Activated naive CD8-positive, alpha-beta T cell treated with anti-CD3 and anti-CD28 coated beads, Interleukin-2, amount 50 U/mL, for 16 hours (primary cell): ENCODE results near the gene HOXA2.
A peak's percentile ranks its signal among the peaks of the same experiment; 100 is the strongest.

ENCODE experiments used
- DNase-seq: peaks from one replicate; pipeline ENCODE4 v3.0.0-alpha.2; 2020; ENCODE audit warnings: low read depth, low spot score

Gene HOXA2

DNA sequence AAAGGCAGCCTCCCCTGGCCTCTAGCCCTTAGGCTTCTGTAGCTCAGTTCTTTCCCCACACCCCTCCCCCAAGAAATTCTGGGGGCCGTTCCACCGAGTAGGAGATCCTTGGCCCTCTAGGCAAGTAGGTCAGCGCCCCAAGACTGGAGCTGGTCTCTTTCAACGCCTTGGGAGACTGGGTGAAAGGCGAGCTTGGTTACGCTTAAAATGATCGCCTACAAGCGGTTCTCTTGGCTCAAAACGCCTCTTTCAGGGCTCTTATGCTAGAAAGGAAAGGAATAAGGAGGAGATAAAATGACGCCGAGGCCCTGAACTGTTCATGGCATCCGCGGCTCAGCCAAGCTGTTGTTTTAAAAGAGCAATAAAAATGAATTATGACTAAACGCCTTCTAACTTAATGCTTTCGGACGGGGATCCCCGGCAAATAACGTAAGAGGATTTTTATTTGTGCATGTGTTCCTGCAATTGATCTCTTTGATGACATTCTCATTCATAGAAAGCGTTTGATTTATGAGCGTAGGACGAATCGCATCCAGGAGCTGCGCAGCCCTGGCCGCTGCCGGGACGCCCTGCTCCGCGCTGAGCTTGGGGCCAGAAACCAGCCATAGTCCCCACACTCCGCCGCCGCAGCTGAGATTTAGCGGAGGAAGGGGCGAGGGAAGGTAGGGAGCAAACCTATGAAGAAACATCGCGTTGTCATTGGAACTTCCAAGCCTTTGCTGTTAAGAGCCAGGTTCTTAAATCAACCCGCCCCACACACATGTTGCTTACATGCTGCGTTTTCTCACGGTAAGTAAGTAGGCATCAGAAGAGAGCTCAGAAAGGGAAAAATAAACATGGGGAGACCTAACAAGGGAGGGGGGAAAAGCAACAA lies 3.7 kb downstream of the HOXA2 start:
- DNase-seq, result no peak

DNA sequence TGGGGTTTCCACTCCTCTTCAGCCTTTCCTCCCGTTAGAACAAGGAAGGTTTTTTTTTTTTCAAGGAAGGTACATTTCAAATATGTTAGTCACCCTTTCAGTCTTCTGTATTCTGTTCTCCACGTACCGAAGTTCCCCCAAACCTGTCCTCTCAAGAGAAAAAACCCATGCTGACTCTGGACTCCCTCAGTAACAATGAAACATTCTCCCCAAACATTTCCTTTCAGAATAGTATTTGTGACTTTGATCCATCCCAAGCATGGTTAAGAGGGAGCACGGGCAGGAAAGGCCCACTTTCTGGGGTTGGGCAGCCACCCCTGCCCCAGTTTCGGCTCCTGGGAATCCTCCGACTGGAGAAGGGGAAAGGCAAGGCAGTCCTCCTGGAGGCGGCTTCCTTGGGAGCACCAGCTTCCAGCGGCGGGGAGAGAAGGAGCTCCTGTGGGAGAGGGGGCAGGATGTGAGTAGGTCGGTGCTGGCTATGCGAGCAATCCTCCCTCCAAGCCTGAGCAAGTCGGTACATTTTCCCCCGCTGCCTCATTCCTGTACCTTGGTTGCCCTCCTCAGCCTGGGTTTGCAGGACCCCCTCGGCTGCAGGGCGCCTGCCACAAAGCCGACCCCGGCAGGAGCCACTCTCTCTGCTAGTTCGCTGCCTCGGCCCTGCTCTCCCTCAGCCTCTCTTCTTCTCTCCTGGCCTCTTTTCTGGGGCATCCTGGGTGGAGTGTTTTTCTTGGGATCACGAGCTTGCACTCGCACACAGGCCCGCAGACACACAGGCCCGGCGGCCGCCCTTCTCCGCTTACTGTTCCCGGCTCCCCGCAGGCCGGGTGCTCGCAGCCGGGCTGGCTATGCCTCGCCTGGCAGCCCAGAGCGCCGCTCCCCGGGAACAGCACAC lies 4.6 kb downstream of the HOXA2 start:
- DNase-seq, result no peak

DNA sequence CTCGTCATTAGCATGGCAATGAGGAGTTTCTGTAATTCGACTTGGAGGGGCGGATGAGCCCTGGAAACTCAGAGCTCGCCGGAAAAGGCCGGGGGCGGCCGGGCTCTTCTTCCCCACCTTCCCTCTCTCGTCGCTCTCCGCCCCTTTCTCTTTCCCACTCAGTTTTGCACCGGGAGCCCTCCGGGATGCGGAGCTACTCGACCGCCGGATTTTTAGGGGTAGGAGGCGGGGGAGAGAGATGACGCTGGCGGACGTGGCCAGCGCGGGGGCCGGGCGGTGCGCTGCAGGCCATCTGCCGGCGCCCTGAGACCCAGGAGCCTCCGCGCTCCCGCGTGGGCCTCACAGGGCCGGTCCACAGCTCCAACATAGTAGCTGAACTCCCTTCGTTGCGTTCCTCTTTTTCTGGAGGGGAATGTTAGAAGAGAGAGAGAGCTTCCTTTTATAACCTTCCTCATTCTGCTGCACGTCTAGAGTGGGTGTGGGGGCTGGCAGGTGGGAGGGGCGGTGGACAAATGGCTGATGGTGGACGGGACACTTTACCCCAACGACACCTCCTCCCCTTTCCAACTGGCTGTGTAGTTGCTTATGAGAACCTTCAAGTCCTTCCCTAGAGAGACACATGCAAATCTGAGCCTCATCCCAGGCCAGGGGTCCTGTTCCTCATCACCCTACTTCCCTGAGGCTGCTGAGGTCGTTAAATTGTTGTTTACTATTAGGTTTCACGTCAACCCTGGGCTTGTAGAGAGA lies 5.5 kb downstream of the HOXA2 start:
- no peak for DNase-seq

DNA sequence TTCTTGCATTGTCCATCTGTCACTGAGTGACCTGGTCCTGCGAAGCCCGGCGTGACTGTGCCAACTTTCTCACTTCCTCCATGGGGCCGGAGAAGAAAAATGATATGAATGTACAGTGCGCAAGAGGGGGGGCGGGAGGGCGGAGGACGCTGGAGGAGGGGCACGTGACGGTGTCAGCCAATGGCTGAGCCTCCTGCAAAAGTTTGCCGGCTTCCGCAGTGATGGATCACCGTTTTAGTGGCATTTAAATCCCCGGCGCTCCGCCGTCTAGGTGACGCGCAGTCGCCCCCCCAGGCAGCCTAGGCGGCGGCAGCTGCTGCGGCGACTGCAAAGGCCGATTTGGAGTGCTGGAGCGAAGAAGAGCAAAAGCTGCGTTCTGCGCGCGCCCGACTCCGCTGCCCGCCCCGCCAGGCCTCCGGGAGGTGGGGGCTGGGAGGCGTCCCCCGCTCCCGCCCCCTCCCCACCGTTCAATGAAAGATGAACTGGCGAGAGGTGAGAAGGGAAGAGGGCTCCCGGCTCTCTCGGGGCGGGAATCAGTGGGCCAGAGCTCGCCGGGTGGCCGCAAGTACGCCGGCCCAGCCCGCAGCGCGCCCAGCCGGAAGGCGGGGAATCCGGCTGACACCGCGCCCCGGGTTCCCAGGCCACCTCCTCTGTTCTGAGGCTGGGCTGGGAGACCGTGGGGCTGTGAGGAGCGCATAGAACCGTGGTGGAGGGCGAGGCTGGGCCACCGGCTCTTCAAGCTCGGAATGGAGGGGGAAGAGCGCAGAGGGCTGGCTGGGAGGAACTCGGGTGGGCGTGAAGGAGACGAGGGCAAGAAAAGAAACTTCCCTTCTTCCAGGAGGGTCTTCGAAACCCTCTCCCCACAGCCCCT lies 6.4 kb downstream of the HOXA2 start, which contains the start of gene HOXA1:
Gene HOXA1, minus strand, starts transcription at position 104 of the 871 bp plus-strand sequence. Its CDS starts 88 bp downstream, at position 16.
- DNase-seq, result peak; percentile 32

DNA sequence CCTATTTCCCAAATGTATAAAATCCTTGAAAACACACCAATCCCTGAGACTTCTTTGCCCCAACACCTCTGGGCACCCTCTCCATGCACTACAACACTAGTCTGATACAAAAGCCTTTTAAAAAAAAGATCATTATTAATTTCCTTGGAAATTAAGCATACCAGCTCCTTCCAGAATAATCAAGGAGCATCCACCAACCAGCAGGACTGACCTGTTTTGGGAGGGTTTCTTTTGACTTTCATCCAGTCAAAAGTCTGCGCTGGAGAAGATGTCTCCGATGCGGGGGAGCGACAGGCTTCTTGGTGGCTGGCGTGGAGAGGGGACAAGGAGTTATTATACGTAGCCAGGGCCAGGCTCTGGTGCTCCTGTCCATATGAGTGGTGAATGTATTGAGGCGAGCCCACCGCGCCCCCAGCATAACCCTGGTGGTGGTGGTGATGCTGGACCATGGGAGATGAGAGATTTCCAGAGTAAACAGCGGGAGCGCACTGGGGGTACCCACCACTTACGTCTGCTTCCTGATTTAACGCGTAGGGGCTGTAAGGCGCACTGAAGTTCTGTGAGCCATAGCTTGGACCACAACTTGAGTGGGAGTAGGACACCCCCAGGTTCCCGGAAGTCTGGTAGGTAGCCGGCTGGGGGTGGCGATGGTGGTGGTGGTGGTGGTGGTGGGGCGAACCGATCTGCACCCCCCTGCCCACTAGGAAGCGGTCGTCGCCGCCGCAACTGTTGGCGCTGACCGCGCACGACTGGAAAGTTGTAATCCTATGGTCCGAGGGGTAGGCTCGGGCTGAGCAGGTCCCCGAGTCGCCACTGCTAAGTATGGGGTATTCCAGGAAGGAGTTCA lies 7.2 kb downstream of the HOXA2 start:
- DNase-seq, result no peak

DNA sequence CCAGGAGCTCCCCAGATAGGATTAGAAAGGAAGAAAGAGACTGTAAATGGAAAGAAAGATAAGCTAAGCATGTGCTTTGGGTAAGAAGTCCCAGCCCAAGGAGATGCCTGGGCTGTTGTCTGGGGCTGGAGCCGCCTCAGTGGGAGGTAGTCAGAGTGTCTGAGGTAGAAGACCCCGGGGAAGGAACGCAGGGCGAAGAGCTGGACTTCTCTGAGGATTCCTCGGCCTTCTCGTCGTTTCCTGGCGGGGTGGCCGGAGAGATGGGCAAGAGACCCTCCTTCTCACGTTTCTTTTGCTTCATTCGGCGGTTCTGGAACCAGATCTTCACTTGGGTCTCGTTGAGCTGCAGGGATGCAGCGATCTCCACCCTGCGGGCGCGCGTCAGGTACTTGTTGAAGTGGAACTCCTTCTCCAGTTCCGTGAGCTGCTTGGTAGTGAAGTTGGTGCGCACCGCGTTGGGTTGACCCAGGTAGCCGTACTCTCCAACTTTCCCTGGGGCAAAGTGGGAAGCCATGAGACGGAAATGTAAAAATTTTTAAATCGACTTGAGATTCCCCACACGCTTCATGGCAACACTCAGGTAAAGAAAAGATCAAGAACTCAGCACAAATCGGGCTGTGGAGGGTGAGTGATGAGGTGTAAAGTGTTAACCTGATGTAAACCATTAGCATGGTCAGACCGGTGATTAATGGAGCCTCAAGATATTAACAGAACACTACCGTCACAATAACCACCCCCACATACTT lies 8.0 kb downstream of the HOXA2 start:
- no peak for DNase-seq

DNA sequence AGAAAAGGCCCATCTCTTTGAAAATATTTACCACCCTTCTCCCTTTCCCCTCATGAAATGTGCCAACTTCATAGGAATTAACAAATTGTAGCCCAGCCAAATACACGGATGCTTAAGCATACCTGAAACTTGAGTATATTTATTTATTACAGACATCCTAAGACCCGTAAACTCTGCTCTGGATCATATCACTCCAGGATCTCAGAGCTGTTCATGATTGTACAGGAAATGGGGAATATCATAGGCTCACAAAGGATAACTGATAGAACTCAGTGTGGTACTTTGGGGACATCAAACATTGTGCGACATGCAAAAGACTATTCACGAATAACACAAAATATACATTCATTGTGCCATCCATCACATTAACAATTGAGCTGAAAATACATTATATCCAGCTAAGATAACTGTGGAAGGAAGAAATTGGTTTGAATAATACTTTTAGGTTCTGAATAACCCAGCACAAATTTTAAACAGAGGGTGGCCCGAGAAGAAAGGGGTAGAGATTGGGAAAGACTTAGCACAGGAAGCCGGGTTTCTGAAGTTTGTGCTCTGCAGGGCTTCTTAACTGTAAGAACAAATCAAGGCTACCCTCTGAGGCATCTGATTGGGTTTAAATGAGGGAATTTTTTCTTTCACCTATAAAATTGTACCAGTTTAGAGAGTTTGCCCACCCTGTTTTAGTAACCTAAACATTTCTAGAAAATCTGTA lies 9.1 kb downstream of the HOXA2 start:
- no peak for DNase-seq

DNA sequence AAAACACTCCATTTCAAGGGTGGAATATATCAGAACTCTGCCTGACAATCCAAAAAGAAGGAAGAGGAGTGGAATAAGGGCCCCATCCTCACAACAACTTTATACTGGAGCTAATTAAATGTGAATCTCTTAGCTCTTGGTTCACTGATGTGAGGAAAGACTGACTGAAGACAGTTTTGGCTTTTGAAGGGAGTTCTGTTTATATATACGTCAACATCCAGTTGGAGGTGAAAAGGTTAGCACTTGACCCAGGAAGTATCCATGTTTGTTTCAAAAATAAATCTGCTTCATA lies 9.7 kb downstream of the HOXA2 start:
- no peak for DNase-seq

DNA sequence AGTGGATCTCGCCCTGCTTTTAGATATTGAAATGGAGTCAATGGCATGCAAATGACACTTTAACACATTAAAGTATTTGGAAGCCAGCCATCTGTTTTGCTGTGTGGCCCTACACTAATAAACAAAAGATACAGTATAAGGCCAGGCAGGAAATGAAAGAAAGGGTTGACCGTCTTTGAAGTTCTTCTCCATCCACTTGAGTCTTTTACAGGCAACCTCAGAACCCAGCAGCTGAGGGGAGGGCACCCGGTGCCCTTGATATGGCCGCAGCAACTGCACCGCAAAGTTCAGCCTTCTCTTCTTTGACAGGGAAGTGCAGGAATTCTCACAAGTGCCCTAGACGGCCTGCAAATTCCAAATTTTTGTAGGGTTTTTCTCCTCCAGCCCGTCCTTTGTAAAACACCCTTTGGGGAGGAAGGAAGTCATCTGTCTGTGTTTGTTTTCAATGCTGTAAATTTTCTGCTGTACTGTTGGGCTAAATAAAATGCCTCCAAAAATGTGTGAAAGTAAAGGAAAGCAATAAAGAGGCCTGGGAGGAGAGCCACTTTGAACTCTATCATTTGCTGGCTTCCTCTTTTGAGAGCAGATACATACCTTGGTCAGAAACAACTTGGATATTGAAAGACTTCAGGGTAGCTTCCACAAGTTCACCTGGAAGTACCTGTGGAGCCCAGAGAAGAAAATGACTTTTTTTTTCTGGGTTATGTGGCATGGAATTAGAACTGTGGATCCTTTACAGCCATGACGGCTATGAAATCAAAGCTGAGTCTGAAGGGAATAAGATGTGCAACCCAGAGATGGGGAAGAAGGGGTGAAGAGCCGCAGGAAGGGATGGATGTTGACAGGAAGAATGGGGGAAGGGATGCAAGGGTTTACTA lies 10.3 kb downstream of the HOXA2 start:
- DNase-seq, result no peak

DNA sequence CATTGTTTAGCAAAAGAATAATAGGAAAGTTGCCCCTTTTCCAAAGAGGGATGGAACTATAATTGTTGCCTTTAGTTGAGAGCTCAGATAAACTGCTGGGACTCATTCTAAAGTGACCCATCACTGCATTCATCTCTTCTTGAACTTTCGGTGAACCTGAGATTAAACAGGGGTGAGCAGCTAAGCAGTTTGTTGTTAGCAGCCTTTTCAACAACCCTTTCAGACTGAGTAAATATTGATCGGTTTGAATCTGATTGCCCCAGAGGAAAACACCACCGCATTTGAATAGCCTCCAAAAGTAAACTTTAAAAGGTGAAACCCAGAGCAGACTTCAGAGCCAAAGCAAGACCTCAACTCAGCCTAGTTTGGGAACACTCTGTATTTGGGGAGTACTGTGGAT lies 11.4 kb downstream of the HOXA2 start:
- DNase-seq, result no peak

DNA sequence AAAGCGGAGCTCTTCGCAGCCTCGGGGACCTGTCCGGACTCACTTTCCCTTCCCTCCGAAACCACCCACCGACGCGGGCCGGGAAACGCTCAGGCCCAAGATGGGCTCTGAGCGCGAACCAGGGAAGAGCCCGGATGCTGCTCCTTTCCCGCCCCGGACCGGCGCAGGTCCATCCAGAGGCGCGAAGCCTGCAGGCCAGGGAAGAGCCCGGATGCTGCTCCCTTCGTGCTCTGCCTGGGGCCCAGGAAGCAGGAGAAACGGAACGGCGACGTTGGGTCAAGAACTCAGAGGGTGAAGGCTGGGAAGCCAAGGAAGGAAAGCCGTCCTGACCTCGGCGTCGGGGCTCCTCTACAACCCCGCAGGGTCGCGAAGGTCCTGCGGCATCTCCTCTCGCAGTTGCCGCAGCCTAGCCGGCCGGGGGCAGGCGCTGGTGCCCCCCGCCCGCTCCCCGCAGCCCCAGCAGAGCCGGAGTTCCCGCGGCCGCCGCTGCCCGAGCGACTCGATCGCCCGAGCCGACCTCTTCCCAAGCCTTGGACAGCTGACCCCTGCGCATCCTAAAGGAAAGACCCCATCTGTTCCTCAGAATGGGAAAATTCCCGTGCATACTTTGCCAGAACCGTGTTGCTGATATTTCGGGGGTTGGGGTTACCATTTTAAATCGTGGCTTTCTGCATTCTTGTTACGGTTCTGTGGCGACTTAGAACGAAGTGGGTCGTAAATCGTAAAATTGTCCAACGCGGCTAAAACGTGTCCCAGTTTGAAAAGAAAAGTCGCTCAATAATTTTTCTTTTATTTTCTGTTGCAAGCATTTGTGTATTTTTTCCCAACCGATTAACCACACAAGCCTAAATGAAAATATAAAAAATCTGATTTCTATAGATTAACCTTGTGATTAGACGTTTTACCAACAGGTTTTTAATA lies 14.2 kb downstream of the HOXA2 start:
- DNase-seq, result no peak

DNA sequence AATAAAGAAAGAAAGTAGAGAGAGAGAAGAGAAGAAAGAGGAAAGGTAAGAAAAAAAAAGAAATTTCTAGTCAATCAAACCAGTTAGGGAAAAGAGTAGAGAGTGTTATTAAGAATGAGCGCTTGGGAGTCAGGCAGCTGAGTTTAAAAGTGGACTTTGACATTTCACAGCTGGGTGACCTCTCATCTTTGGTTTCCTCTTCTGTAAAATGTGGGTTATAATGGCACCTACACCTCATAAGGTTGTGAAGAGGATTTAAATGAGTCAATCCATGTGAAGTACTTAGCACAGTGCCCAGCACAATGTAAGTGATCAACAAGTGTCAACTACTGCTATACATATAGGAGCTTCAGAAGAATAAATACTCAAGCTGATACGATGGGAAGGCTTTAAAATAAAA lies 18.8 kb downstream of the HOXA2 start:
- no peak for DNase-seq

DNA sequence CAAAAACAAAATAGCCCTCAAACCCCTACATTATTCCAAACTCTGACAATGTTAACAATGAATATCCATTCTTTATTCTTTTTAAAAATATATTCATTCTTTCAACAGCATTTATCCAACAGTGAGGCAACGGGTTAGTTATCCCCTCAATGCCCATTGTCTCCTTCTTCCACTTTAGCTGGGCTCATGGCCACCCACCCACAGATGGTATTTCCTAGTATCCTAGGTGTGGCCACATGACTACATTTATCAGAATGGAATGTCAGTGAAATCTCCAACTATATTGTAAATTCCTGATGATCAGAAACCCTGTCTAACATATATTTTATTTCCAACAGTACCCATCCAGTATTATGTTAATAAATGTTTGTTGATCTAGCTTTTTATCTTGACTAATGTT lies 20.3 kb downstream of the HOXA2 start:
- no peak for DNase-seq

DNA sequence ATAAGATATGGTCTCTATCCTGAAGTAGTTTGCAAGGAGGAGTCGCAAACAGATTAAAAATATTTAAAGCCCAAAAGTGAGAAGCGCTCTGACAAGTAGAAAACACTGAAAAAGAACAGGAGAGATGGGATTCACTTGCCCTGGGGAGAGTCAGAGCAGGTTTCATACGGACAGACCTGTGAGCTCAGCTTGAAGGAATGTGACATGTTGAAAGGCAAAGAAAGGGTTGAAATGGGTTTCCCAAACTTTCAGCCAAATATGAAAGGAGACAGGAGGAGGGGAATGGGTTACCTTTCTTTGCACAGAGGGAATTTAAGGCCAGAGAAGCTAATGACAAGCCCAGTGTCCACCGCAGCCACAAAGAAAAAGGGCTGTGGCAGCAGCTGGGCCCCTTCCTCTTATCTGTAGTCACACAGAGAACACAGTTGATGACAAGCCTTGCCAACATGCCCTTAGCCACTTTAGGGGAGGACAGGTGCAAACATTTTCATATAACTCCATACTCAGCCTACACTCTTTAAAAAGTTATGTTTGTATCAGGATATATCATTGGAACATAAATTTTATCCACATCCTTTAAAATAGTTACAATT lies 21.5 kb downstream of the HOXA2 start:
- no peak for DNase-seq

DNA sequence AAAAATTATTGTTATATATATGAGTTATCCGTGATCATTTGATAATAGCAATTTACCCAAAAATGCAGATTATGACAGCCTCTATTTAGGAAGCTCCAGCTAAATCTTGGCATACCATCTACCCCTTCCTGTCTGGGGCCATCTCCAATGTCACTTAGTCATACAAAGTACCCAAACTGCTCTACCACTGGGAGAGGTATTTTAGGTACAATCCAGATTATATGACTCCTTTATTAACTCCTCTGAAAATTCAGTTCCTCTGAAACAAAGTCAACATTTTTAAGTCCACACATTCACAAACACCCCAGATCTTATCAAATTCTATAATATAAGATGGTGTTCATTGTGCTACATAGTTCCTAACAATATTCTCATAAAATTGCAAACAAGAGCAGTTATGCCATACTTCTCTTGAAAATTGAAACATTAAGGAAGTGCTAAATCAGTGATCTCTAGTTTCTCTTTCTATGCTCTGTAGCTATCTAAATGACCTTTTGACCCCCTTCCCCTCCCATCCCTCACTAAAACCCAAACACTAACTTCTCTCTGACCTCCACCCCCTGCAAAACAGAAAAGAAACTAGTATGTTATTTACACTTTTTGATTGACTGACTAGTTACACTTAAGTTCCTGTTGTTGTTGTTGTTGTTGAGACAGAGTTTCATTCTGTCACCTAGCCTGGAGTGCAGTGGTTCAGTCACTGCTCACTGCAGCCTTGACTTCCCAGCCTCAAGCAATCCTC lies 23.1 kb downstream of the HOXA2 start:
- DNase-seq, result no peak
